ENCODE results near the gene AK2. TPM values are rescaled to one million over a fixed set of nuclear protein-coding genes. Genes with fewer than 3 reads are reported as not detected.
A peak's percentile ranks its signal among the peaks of the same experiment; 100 is the strongest.

Gene AK2
- polyA plus RNA-seq, 3 donors, result 68.8 to 180 (median 162) TPM

GRCh38 chr1:33045814-33046213 lies 9.1 kb upstream of the AK2 start:
- H3K36me3 ChIP-seq (replicated peaks in 1 of 2; ENCODE audit: control insufficient read depth in 1 of 2, insufficient read depth in 2 of 2, low read length in 2 of 2), result no peaks in the 10 kb centered on the region
- intact Hi-C loops (cut with micrococcal nuclease), result no loop called here
- Mint-ChIP-seq H3K4me3 (no peak overlapping the region), H3K27ac (peak overlapping the region in 6 of 7 donors; percentile 27 to 78 (median 53)), H3K36me3 (no peaks in the 10 kb centered on the region), H3K4me1 (peaks cover 39% of the 10 kb centered on the region), H3K9me3 (peaks cover 0 to 2% (median 0%) of the 10 kb centered on the region in 7 donors), H3K27me3 (ENCODE audit: low read depth in 3 of 3) (peaks cover 0 to 3% (median 2%) of the 10 kb centered on the region in 3 donors)
- peak overlapping the region in 1 of 2 donors; percentile 9 for H3K27ac ChIP-seq (ENCODE audit: low read depth in 1 of 2, low read length in 2 of 2)
- no peaks in the 10 kb centered on the region for H4K20me1 ChIP-seq (ENCODE audit: insufficient read depth, low read length)
- peak; percentile 53 to 87 (median 76) for DNase-seq
- H3K27me3 ChIP-seq (ENCODE audit: control insufficient read depth in 2 of 2, insufficient read depth in 2 of 2, low read length in 2 of 2), result no peaks in the 10 kb centered on the region
- H3K4me3 ChIP-seq (replicated peaks in 1 of 3; ENCODE audit: low read depth in 2 of 3, low read length in 3 of 3), result no peak overlapping the region
- no peak overlapping the region for H3K9ac ChIP-seq (ENCODE audit: insufficient read depth, low read length, poor library complexity, severe bottlenecking)
- H2AFZ ChIP-seq (ENCODE audit: insufficient read depth, low read depth, low read length, poor library complexity, severe bottlenecking), result no peak overlapping the region
- no peaks in the 10 kb centered on the region for H3K79me2 ChIP-seq (ENCODE audit: insufficient read depth, low read length)
- H3K9me3 ChIP-seq (replicated peaks in 1 of 2; ENCODE audit: control insufficient read depth in 1 of 2, insufficient read depth in 1 of 2, low read length in 2 of 2), result no peaks in the 10 kb centered on the region
- TF ChIP-seq, protein P1, sequence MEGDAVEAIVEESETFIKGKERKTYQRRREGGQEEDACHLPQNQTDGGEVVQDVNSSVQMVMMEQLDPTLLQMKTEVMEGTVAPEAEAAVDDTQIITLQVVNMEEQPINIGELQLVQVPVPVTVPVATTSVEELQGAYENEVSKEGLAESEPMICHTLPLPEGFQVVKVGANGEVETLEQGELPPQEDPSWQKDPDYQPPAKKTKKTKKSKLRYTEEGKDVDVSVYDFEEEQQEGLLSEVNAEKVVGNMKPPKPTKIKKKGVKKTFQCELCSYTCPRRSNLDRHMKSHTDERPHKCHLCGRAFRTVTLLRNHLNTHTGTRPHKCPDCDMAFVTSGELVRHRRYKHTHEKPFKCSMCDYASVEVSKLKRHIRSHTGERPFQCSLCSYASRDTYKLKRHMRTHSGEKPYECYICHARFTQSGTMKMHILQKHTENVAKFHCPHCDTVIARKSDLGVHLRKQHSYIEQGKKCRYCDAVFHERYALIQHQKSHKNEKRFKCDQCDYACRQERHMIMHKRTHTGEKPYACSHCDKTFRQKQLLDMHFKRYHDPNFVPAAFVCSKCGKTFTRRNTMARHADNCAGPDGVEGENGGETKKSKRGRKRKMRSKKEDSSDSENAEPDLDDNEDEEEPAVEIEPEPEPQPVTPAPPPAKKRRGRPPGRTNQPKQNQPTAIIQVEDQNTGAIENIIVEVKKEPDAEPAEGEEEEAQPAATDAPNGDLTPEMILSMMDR (IDR thresholded peaks at IDR 0.05), result no peak
- WGBS (ENCODE audit: insufficient coverage), result 10% methylated on average over 2 of the region's 6 CpGs
- H3K4me2 ChIP-seq (replicated peaks; ENCODE audit: extremely low read depth, low read length, poor library complexity, severe bottlenecking), result no peak overlapping the region
- peaks cover 30 to 46% of the 10 kb centered on the region in 2 donors for H3K4me1 ChIP-seq (ENCODE audit: control insufficient read depth in 1 of 2, insufficient read depth in 2 of 2, low read length in 2 of 2)

GRCh38 chr1:33045246-33045645 lies 8.6 kb upstream of the AK2 start:
- Histone ChIP-seq H3K36me3 (replicated peaks in 1 of 2; ENCODE audit: control insufficient read depth in 1 of 2, insufficient read depth in 2 of 2, low read length in 2 of 2) (no peaks in the 10 kb centered on the region), H3K4me2 (replicated peaks; ENCODE audit: extremely low read depth, low read length, poor library complexity, severe bottlenecking) (no peak overlapping the region), H3K79me2 (ENCODE audit: insufficient read depth, low read length) (no peaks in the 10 kb centered on the region), H3K4me1 (ENCODE audit: control insufficient read depth in 1 of 2, insufficient read depth in 2 of 2, low read length in 2 of 2) (peaks cover 27 to 45% of the 10 kb centered on the region in 2 donors), H3K9ac (ENCODE audit: insufficient read depth, low read length, poor library complexity, severe bottlenecking) (no peak overlapping the region), H2AFZ (ENCODE audit: insufficient read depth, low read depth, low read length, poor library complexity, severe bottlenecking) (no peak overlapping the region), H3K9me3 (replicated peaks in 1 of 2; ENCODE audit: control insufficient read depth in 1 of 2, insufficient read depth in 1 of 2, low read length in 2 of 2) (no peaks in the 10 kb centered on the region), H4K20me1 (ENCODE audit: insufficient read depth, low read length) (no peaks in the 10 kb centered on the region), H3K27me3 (ENCODE audit: control insufficient read depth in 2 of 2, insufficient read depth in 2 of 2, low read length in 2 of 2) (no peaks in the 10 kb centered on the region), H3K4me3 (replicated peaks in 1 of 3; ENCODE audit: low read depth in 2 of 3, low read length in 3 of 3) (no peak overlapping the region), H3K27ac (ENCODE audit: low read depth in 1 of 2, low read length in 2 of 2) (peak overlapping the region in 1 of 2 donors; percentile 9)
- no peaks in the 10 kb centered on the region for H3K36me3 Mint-ChIP-seq
- DNase-seq, result peak in 1 of 3 donors; percentile 29
- peaks cover 0 to 3% (median 2%) of the 10 kb centered on the region in 3 donors for H3K27me3 Mint-ChIP-seq (ENCODE audit: low read depth in 3 of 3)
- H3K4me3 Mint-ChIP-seq, result no peak overlapping the region
- peak overlapping the region; percentile 27 to 78 (median 47) for H3K27ac Mint-ChIP-seq
- peaks cover 0 to 2% (median 0%) of the 10 kb centered on the region in 7 donors for H3K9me3 Mint-ChIP-seq
- H3K4me1 Mint-ChIP-seq, result peaks cover 39% of the 10 kb centered on the region
- TF ChIP-seq, protein P1 (IDR thresholded peaks at IDR 0.05), result no peak
- intact Hi-C loops (cut with micrococcal nuclease), result no loop called here
- WGBS (ENCODE audit: insufficient coverage), result 64% methylated on average over 1 of the region's 2 CpGs

All from CD14-positive monocyte (primary cell).